H9 (cell line): ENCODE measurements around the gene CTNNB1. TPM values are rescaled to one million over a fixed set of nuclear protein-coding genes. Genes with fewer than 3 reads are reported as not detected.

ENCODE experiments used
- DNase-seq: peaks from one replicate; pipeline ENCODE4 v3.0.0-alpha.2; 2017
- H2AFZ ChIP-seq: one replicate; pipeline ENCODE4 v1.6.1; 2013; ENCODE audit warnings: mild to moderate bottlenecking, low read length, control low read depth, moderate library complexity
- H2AK5ac ChIP-seq: 2 replicates; pipeline ENCODE4 v1.6.1; 2013; ENCODE audit warnings: low read length, control low read depth, mixed read lengths; ENCODE audit not compliant: insufficient read length
- H2BK120ac ChIP-seq: one replicate; pipeline ENCODE4 v1.6.1; 2013; ENCODE audit warnings: low read depth, mild to moderate bottlenecking, low read length, control low read depth, inconsistent platforms; ENCODE audit not compliant: poor library complexity, severe bottlenecking
- H2BK12ac ChIP-seq: 2 replicates; pipeline ENCODE4 v1.6.1; 2013; ENCODE audit warnings: low read length, control low read depth, mixed read lengths, low read depth; ENCODE audit not compliant: insufficient read length
- H2BK15ac ChIP-seq: 2 replicates; pipeline ENCODE4 v1.6.1; 2013; ENCODE audit warnings: low read depth, low read length, control low read depth
- H2BK20ac ChIP-seq: one replicate; pipeline ENCODE4 v1.6.1; 2013; ENCODE audit warnings: low read depth, mild to moderate bottlenecking, low read length, control low read depth, inconsistent platforms; ENCODE audit not compliant: poor library complexity, severe bottlenecking
- H2BK5ac ChIP-seq: 2 replicates; pipeline ENCODE4 v1.6.1; 2013; ENCODE audit warnings: low read length, control low read depth, mixed read lengths; ENCODE audit not compliant: insufficient read length
- H3K14ac ChIP-seq: 2 replicates; pipeline ENCODE4 v1.6.1; 2013; ENCODE audit warnings: low read length, control low read depth; ENCODE audit not compliant: insufficient read depth
- H3K18ac ChIP-seq: 2 replicates; pipeline ENCODE4 v1.6.1; 2013; ENCODE audit warnings: low read depth, mild to moderate bottlenecking, mixed read lengths, low read length, control low read depth; ENCODE audit not compliant: insufficient read length
- H3K23ac ChIP-seq: 2 replicates; pipeline ENCODE4 v1.6.1; 2013; ENCODE audit warnings: low read length, control low read depth, mixed read lengths, low read depth; ENCODE audit not compliant: insufficient read length
- H3K23me2 ChIP-seq: 2 replicates; pipeline ENCODE4 v1.6.1; 2013; ENCODE audit warnings: low read depth, mild to moderate bottlenecking, mixed read lengths, low read length, control low read depth; ENCODE audit not compliant: insufficient read length, poor library complexity, severe bottlenecking
- H3K27ac ChIP-seq: 2 replicates; pipeline ENCODE4 v1.5.1; 2013; ENCODE audit warnings: low read length, control low read depth, mixed read lengths, low read depth; ENCODE audit not compliant: insufficient read length
- H3K27me3 ChIP-seq: 2 replicates; pipeline ENCODE4 v1.6.1; 2013; ENCODE audit warnings: low read length, control low read depth, inconsistent platforms; ENCODE audit not compliant: insufficient read depth
- H3K4ac ChIP-seq: 2 replicates; pipeline ENCODE4 v1.6.1; 2013; ENCODE audit warnings: low read depth, mild to moderate bottlenecking, control low read depth, inconsistent platforms, low read length, moderate library complexity
- H3K4me1 ChIP-seq: 2 replicates; pipeline ENCODE4 v1.6.1; 2013; ENCODE audit warnings: low read length, control low read depth, inconsistent platforms; ENCODE audit not compliant: insufficient read depth
- H3K4me2 ChIP-seq: 2 replicates; pipeline ENCODE4 v1.6.1; 2013; ENCODE audit warnings: low read length, control low read depth, mixed read lengths; ENCODE audit not compliant: insufficient read length, insufficient read depth
- H3K56ac ChIP-seq: 2 replicates; pipeline ENCODE4 v1.6.1; 2013; ENCODE audit warnings: low read depth, mild to moderate bottlenecking, mixed read lengths, low read length, control low read depth; ENCODE audit not compliant: insufficient read length
- H3K79me1 ChIP-seq: 2 replicates; pipeline ENCODE4 v1.6.1; 2013; ENCODE audit warnings: low read depth, mild to moderate bottlenecking, moderate library complexity, low read length, control low read depth, inconsistent platforms; ENCODE audit not compliant: insufficient read depth, poor library complexity, severe bottlenecking
- H3K79me2 ChIP-seq: 2 replicates; pipeline ENCODE4 v1.6.1; 2013; ENCODE audit warnings: low read length, control low read depth, inconsistent platforms; ENCODE audit not compliant: insufficient read depth
- H3K9ac ChIP-seq: 2 replicates; pipeline ENCODE4 v1.6.1; 2013; ENCODE audit warnings: low read length, control low read depth, mixed read lengths; ENCODE audit not compliant: insufficient read length; ENCODE audit errors: extremely low read depth
- H3K9me3 ChIP-seq: one replicate; pipeline ENCODE4 v1.6.1; 2013; ENCODE audit warnings: low read depth, low read length, inconsistent platforms; ENCODE audit not compliant: control insufficient read depth
- H3T11ph ChIP-seq: one replicate; pipeline ENCODE4 v1.6.1; 2013; ENCODE audit warnings: mild to moderate bottlenecking, low read length, control low read depth, inconsistent platforms
- H4K20me1 ChIP-seq: one replicate; pipeline ENCODE4 v1.6.1; 2013; ENCODE audit not compliant: control insufficient read depth, insufficient read length, insufficient read depth
- H4K5ac ChIP-seq: 2 replicates; pipeline ENCODE4 v1.6.1; 2013; ENCODE audit warnings: low read depth, mild to moderate bottlenecking, mixed read lengths, low read length, control low read depth; ENCODE audit not compliant: insufficient read length
- H4K8ac ChIP-seq: replicated peaks from 2 replicates; pipeline ENCODE4 v1.6.1; 2013; ENCODE audit warnings: low read length, control low read depth, mixed read lengths, low read depth; ENCODE audit not compliant: insufficient read length
- H4K91ac ChIP-seq: 2 replicates; pipeline ENCODE4 v1.6.1; 2013; ENCODE audit warnings: low read depth, mild to moderate bottlenecking, moderate library complexity, mixed read lengths, low read length, control low read depth; ENCODE audit not compliant: insufficient read length
- H3K27ac Mint-ChIP-seq, 3 experiments: 2 replicates in 2 of 3; 3 replicates in 1 of 3; pipeline ENCODE4 v1.8.0; 2020 to 2021; ENCODE audit warnings: mixed read lengths in 3 of 3, mild to moderate bottlenecking in 1 of 3, moderate library complexity in 1 of 3
- H3K27me3 Mint-ChIP-seq: 2 replicates; pipeline ENCODE4 v1.8.0; 2021; ENCODE audit warnings: low read depth, mild to moderate bottlenecking, moderate library complexity, mixed read lengths
- H3K36me3 Mint-ChIP-seq, 3 experiments: 2 replicates in 2 of 3; 3 replicates in 1 of 3; pipeline ENCODE4 v1.8.0; 2020 to 2021; ENCODE audit warnings: low read depth in 3 of 3, mixed read lengths in 3 of 3; ENCODE audit not compliant: insufficient read depth in 1 of 3
- H3K4me1 Mint-ChIP-seq, 2 experiments: 2 replicates each; pipeline ENCODE4 v1.8.0; 2020; ENCODE audit warnings: mixed read lengths in 2 of 2
- H3K4me3 Mint-ChIP-seq, 2 experiments: 2 replicates in 1 of 2; 3 replicates in 1 of 2; pipeline ENCODE4 v1.8.0; 2020 to 2021; ENCODE audit warnings: mild to moderate bottlenecking in 2 of 2, mixed read lengths in 2 of 2, moderate library complexity in 1 of 2
- H3K9me3 Mint-ChIP-seq, 2 experiments: 2 replicates in 1 of 2; 3 replicates in 1 of 2; pipeline ENCODE4 v1.8.0; 2020; ENCODE audit warnings: mild to moderate bottlenecking in 2 of 2, mixed read lengths in 2 of 2, moderate library complexity in 1 of 2
- WGBS: extraction: QIAGEN DNeasy Blood & Tissue Kit; methylation state at CpG from one replicate; pipeline ENCODE4 v1.1.7; 2013; ENCODE audit warnings: missing lambda C conversion rate, low lambda C conversion rate, mixed read lengths; ENCODE audit not compliant: insufficient read length; ENCODE audit errors: extremely low coverage; 5-methylcytosine and 5-hydroxymethylcytosine counted together
- long read RNA-seq: library from polyadenylated mRNA; unstranded; transcript quantifications from one replicate; pipeline ENCODE4 v2.0.0, GENCODE V29; 2020
- total RNA-seq: library from RNA; stranded (reverse); gene quantifications from 2 replicates; pipeline ENCODE4 v1.2.1, GENCODE V29; 2021
- TF ChIP-seq, protein P1 (sequence below): fragments of 200-600 bp; sonication (generic); conservative IDR thresholded peaks from 3 replicates; pipeline ENCODE4 v1.8.0; 2021; ENCODE audit warnings: antibody characterized with exemption, mild to moderate bottlenecking

CTNNB1 gene
- 500 and 505 TPM in 2 replicates for total RNA-seq
- long read RNA-seq, full-length matches to known transcripts, result 402 of 505 reads
- long read RNA-seq, partial matches to known transcripts, result 85 of 505 reads
- long read RNA-seq, other reads (novel, unspliced or antisense), result 18 of 505 reads

DNA sequence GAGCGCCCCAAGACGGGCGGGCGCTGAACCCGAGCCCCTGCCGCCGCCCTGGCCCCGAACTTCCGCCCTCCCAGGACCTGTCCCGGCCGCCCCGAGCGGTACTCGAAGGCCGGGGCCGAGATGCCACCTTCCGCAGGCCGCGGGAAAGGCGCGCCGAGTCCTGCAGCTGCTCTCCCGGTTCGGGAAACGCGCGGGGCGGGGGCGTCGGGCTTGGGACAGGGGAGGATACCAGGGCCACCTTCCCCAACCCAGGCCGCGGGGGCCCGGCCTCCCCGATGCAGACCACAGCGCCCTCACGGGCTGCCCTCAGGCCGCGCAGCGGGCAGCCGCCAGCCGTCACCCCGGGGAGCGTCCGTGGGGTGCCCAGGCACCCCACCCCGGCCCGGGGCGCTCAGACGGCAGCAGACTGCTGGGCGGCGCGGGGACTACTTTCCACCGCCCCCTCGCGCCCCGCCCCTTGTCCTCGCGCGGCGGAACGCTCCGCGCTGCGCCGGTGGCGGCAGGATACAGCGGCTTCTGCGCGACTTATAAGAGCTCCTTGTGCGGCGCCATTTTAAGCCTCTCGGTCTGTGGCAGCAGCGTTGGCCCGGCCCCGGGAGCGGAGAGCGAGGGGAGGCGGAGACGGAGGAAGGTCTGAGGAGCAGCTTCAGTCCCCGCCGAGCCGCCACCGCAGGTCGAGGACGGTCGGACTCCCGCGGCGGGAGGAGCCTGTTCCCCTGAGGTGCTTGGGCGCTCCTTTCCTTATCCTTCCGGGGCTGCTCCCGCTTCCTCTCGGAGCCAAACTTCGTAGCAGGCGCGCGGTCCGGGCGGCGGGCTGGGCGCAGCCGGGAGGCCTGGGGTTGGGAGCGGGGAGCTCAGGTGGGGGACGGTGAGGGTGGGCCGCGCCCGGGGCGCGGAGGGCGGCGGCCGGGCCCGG, at the start of gene CTNNB1:
TSS of gene CTNNB1 (plus strand) at position 556 of the 916 bp plus-strand sequence. CDS start 24,564 bp downstream, outside the sequence.
- WGBS, result no CpG with 5 or more reads among the region's 112 CpGs
- peaks cover 28 to 38% of the 10 kb centered on the region in 2 experiments for H3K4me1 Mint-ChIP-seq
- TF ChIP-seq, protein P1, sequence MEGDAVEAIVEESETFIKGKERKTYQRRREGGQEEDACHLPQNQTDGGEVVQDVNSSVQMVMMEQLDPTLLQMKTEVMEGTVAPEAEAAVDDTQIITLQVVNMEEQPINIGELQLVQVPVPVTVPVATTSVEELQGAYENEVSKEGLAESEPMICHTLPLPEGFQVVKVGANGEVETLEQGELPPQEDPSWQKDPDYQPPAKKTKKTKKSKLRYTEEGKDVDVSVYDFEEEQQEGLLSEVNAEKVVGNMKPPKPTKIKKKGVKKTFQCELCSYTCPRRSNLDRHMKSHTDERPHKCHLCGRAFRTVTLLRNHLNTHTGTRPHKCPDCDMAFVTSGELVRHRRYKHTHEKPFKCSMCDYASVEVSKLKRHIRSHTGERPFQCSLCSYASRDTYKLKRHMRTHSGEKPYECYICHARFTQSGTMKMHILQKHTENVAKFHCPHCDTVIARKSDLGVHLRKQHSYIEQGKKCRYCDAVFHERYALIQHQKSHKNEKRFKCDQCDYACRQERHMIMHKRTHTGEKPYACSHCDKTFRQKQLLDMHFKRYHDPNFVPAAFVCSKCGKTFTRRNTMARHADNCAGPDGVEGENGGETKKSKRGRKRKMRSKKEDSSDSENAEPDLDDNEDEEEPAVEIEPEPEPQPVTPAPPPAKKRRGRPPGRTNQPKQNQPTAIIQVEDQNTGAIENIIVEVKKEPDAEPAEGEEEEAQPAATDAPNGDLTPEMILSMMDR, result no peak; the same call in 1 of the 3 replicates

More for the DNA sequence above, at the start of gene CTNNB1:
- H2BK15ac ChIP-seq, result no peak within 1 kb of the TSS; the same call in 1 of the 2 replicates
- peak within 1 kb of the TSS; percentile 100 for H3K18ac ChIP-seq
- H3K27me3 Mint-ChIP-seq, result no peaks in the 10 kb centered on the region; the same call in 1 of the 2 replicates
- H4K91ac ChIP-seq, result no peak within 1 kb of the TSS
- peak within 1 kb of the TSS; percentile 80 for H2AFZ ChIP-seq
- H3K27ac Mint-ChIP-seq, result peak within 1 kb of the TSS; percentile 88 to 96 (median 93)
- H3K9me3 Mint-ChIP-seq, result no peaks in the 10 kb centered on the region
- peaks cover 22% of the 10 kb centered on the region for H3K23me2 ChIP-seq
- peaks cover 5% of the 10 kb centered on the region; the same call in 1 of the 2 replicates for H3K4me1 ChIP-seq
- H3K27ac ChIP-seq, result peak within 1 kb of the TSS; percentile 84
- peak; percentile 88 for DNase-seq
- H2BK120ac ChIP-seq, result peak within 1 kb of the TSS; percentile 96
- H2BK12ac ChIP-seq, result peak within 1 kb of the TSS; percentile 87
- no peaks in the 10 kb centered on the region for H3K27me3 ChIP-seq
- peak within 1 kb of the TSS; percentile 99 for H3K9ac ChIP-seq
- H3K14ac ChIP-seq, result peak within 1 kb of the TSS; percentile 100
- no peak within 1 kb of the TSS for H3K23ac ChIP-seq
- H2BK5ac ChIP-seq, result peak within 1 kb of the TSS; percentile 85
- no peaks in the 10 kb centered on the region for H3K79me1 ChIP-seq
- H2AK5ac ChIP-seq, result no peak within 1 kb of the TSS
- H3K4ac ChIP-seq, result no peak within 1 kb of the TSS; the same call in 1 of the 2 replicates
- H3K36me3 Mint-ChIP-seq, result peaks cover 3 to 9% (median 7%) of the 10 kb centered on the region in 3 experiments; a peak in 5 of 7 replicates
- peaks cover 30% of the 10 kb centered on the region; the same call in 1 of the 2 replicates for H3K79me2 ChIP-seq
- peak within 1 kb of the TSS; percentile 94 for H4K5ac ChIP-seq
- H3T11ph ChIP-seq, result peak within 1 kb of the TSS; percentile 83
- no peak within 1 kb of the TSS for H3K56ac ChIP-seq
- no peaks in the 10 kb centered on the region for H3K9me3 ChIP-seq
- H2BK20ac ChIP-seq, result peak within 1 kb of the TSS; percentile 84
- H4K8ac ChIP-seq, result no peak within 1 kb of the TSS
- peak within 1 kb of the TSS; percentile 95 for H3K4me2 ChIP-seq
- no peaks in the 10 kb centered on the region for H4K20me1 ChIP-seq
- peak within 1 kb of the TSS; percentile 84 to 93 for H3K4me3 Mint-ChIP-seq
